ENCODE data around the gene TDRD5.

The TDRD5 gene

GRCh38 chr1:179554427-179554826, 37.2 kb upstream of the TDRD5 start:
- no peak for TF ChIP-seq CTCF (IDR thresholded peaks at IDR 0.05)
- TF ChIP-seq ZFX (IDR thresholded peaks at IDR 0.05; ENCODE audit: borderline replicate concordance), result no peak
- H3K27ac ChIP-seq, result no peak overlapping the region

- no peak overlapping the region for H3K27ac ChIP-seq
- TF ChIP-seq ZFX (IDR thresholded peaks at IDR 0.05; ENCODE audit: borderline replicate concordance) (no peak), CTCF (IDR thresholded peaks at IDR 0.05) (no peak)
These were observed 33.6 kb upstream of the TDRD5 start for GRCh38 chr1:179558078-179558477.

GRCh38 chr1:179575497-179576314, 15.9 kb upstream of the TDRD5 start, which contains the start of gene NPHS2:
TSS of gene NPHS2 (minus strand) at chr1:179575948. CDS start at chr1:179575864, 84 bp downstream.
- TF ChIP-seq CTCF (IDR thresholded peaks at IDR 0.05), result peak; percentile 57
- TF ChIP-seq ZFX (IDR thresholded peaks at IDR 0.05; ENCODE audit: borderline replicate concordance), result no peak
- no peak within 1 kb of the TSS for H3K27ac ChIP-seq

- TF ChIP-seq CTCF (IDR thresholded peaks at IDR 0.05) (no peak), ZFX (IDR thresholded peaks at IDR 0.05; ENCODE audit: borderline replicate concordance) (no peak)
- no peak overlapping the region for H3K27ac ChIP-seq
These were observed 15.1 kb upstream of the TDRD5 start for GRCh38 chr1:179576509-179576908.

- TF ChIP-seq CTCF (IDR thresholded peaks at IDR 0.05) (no peak), ZFX (IDR thresholded peaks at IDR 0.05; ENCODE audit: borderline replicate concordance) (no peak)
- H3K27ac ChIP-seq, result no peak overlapping the region
These were observed 7.8 kb upstream of the TDRD5 start for GRCh38 chr1:179583771-179584320.

- peak; percentile 99 for TF ChIP-seq CTCF (IDR thresholded peaks at IDR 0.05)
- TF ChIP-seq ZFX (IDR thresholded peaks at IDR 0.05; ENCODE audit: borderline replicate concordance), result no peak
- H3K27ac ChIP-seq, result peak overlapping the region; percentile 43
These were observed 5.4 kb upstream of the TDRD5 start for GRCh38 chr1:179586107-179586823.

Data from 22Rv1 (cell line).